Measurements from ENCODE around the gene SH3RF1. TPM values are rescaled to one million over a fixed set of nuclear protein-coding genes. Genes with fewer than 3 reads are reported as not detected.

SH3RF1 gene
- total RNA-seq, 1 experiment from 2014 or later: 11.5 TPM

DNA sequence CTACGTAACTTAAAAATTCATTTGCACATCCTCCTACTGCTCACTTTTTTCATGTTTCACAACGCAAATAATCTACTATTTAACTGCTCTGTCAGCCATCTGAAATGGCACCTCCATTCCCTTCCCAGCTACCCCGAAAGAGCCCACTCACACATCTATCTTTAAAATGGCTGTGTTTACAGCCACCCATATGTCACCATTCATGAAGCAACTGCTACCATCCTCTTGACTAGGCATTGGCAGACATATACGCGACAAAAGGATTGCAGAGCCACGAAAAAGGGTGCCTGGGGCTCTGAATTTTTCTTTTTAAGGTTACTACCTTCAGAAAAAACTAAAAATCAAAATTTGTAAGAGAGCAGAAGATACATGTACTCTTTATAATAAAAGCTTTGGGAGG is 11.5 kb downstream of the SH3RF1 start:
- no peak for TF ChIP-seq SIN3A (IDR thresholded peaks at IDR 0.05; ENCODE audit: borderline replicate concordance, insufficient read depth, low read depth, low read length)
- TF ChIP-seq, protein P1, sequence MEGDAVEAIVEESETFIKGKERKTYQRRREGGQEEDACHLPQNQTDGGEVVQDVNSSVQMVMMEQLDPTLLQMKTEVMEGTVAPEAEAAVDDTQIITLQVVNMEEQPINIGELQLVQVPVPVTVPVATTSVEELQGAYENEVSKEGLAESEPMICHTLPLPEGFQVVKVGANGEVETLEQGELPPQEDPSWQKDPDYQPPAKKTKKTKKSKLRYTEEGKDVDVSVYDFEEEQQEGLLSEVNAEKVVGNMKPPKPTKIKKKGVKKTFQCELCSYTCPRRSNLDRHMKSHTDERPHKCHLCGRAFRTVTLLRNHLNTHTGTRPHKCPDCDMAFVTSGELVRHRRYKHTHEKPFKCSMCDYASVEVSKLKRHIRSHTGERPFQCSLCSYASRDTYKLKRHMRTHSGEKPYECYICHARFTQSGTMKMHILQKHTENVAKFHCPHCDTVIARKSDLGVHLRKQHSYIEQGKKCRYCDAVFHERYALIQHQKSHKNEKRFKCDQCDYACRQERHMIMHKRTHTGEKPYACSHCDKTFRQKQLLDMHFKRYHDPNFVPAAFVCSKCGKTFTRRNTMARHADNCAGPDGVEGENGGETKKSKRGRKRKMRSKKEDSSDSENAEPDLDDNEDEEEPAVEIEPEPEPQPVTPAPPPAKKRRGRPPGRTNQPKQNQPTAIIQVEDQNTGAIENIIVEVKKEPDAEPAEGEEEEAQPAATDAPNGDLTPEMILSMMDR (IDR thresholded peaks at IDR 0.05): no peak
- Histone ChIP-seq H3K4me3 (ENCODE audit: low read depth in 2 of 2, low read length in 2 of 2) (no peak overlapping the region), H3K36me3 (ENCODE audit: control insufficient read depth, insufficient read depth, low read length) (no peaks in the 10 kb centered on the region), H3K27me3 (ENCODE audit: control insufficient read depth, insufficient read depth, low read length) (no peaks in the 10 kb centered on the region), H3K4me1 (ENCODE audit: control insufficient read depth, insufficient read depth, low read length) (peaks cover 21% of the 10 kb centered on the region), H3K27ac (ENCODE audit: low read length) (no peak overlapping the region), H3K9me3 (ENCODE audit: control insufficient read depth, insufficient read depth, low read depth, low read length) (no peaks in the 10 kb centered on the region)
- no peak for DNase-seq (ENCODE audit: low read depth, low spot score)
- BruUV-seq (replicated peaks): no TSS peak
- POLR2A ChIA-PET: no interaction called here
- no peak for ATAC-seq
- CTCF ChIA-PET: no interaction called here
- in situ Hi-C loops (cut with HindIII; ENCODE audit: low pct_unique_long_range_greater_than_20kb, low sequenced_read_pairs): no loop called here
- intact Hi-C loops (cut with micrococcal nuclease; ENCODE audit: unreplicated experiment): no loop called here

GRCh38 chr4:169258141-169258540 is 12.6 kb downstream of the SH3RF1 start:
- Histone ChIP-seq H3K27ac (ENCODE audit: low read length) (no peak overlapping the region), H3K4me3 (ENCODE audit: low read depth in 2 of 2, low read length in 2 of 2) (no peak overlapping the region), H3K9me3 (ENCODE audit: control insufficient read depth, insufficient read depth, low read depth, low read length) (no peaks in the 10 kb centered on the region), H3K36me3 (ENCODE audit: control insufficient read depth, insufficient read depth, low read length) (no peaks in the 10 kb centered on the region), H3K27me3 (ENCODE audit: control insufficient read depth, insufficient read depth, low read length) (no peaks in the 10 kb centered on the region), H3K4me1 (ENCODE audit: control insufficient read depth, insufficient read depth, low read length) (peaks cover 29% of the 10 kb centered on the region)
- ChIA-PET CTCF (no interaction called here), POLR2A (interaction anchor here (0.6 kb wide), 1 partner anchor 362 kb away, joined by 3 read pairs; no protein-coding TSS in a partner anchor)
- DNase-seq (ENCODE audit: low read depth, low spot score) (no peak), ATAC-seq (no peak)
- TF ChIP-seq REST (IDR thresholded peaks at IDR 0.05; ENCODE audit: insufficient read depth in 1 of 2, low read depth in 2 of 2, low read length in 1 of 2) (no peak), SIN3A (IDR thresholded peaks at IDR 0.05; ENCODE audit: borderline replicate concordance, insufficient read depth, low read depth, low read length) (no peak), POLR2AphosphoS5 (IDR thresholded peaks at IDR 0.05; ENCODE audit: low read depth, low read length) (no peak), TCF7L2 (IDR thresholded peaks at IDR 0.05; ENCODE audit: low read depth, low read length) (no peak)
- TF ChIP-seq, protein P1 (IDR thresholded peaks at IDR 0.05): no peak
- intact Hi-C loops (cut with micrococcal nuclease; ENCODE audit: unreplicated experiment) (no loop called here), in situ Hi-C loops (cut with HindIII; ENCODE audit: low pct_unique_long_range_greater_than_20kb, low sequenced_read_pairs) (no loop called here)
- no TSS peak for BruUV-seq (replicated peaks)
